ENCODE results near the gene GNAT2. TPM values are rescaled to one million over a fixed set of nuclear protein-coding genes. Genes with fewer than 3 reads are reported as not detected.

The GNAT2 gene
- total RNA-seq, 4 donors from 2014 or later: 0.33 TPM; not detected in 3

DNA sequence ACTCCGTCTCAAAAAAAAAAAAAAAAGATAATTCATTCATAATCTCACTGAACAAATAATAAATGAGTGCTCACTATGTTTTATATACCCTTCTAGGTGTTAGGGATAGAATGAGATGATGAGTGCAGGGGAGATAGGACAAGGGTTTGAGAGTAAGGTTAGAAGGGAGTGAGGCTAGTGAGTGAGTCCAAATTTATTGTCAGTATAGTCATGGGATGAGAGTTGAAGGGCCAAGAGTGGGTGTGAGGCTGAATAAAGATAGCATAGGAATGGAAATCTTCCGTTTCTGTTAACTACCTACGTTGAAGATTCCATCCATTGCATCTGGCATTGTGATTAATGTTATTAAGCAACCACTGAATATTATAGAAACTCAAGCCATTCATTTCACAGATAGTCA lies 54.2 kb downstream of the GNAT2 start:
- TF ChIP-seq POLR2AphosphoS5 (IDR thresholded peaks at IDR 0.05): no peak
- TF ChIP-seq, protein P1, sequence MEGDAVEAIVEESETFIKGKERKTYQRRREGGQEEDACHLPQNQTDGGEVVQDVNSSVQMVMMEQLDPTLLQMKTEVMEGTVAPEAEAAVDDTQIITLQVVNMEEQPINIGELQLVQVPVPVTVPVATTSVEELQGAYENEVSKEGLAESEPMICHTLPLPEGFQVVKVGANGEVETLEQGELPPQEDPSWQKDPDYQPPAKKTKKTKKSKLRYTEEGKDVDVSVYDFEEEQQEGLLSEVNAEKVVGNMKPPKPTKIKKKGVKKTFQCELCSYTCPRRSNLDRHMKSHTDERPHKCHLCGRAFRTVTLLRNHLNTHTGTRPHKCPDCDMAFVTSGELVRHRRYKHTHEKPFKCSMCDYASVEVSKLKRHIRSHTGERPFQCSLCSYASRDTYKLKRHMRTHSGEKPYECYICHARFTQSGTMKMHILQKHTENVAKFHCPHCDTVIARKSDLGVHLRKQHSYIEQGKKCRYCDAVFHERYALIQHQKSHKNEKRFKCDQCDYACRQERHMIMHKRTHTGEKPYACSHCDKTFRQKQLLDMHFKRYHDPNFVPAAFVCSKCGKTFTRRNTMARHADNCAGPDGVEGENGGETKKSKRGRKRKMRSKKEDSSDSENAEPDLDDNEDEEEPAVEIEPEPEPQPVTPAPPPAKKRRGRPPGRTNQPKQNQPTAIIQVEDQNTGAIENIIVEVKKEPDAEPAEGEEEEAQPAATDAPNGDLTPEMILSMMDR (IDR thresholded peaks at IDR 0.05): no peak
- TF ChIP-seq POLR2A (IDR thresholded peaks at IDR 0.05; ENCODE audit: low read depth): no peak
- no peak for TF ChIP-seq EP300 (IDR thresholded peaks at IDR 0.05)
- no peaks in the 10 kb centered on the region for H3K27me3 ChIP-seq
- DNase-seq (ENCODE audit: extremely low spot score): no peak
- no peaks in the 10 kb centered on the region for H3K36me3 ChIP-seq
- intact Hi-C loops (cut with DNase I): no loop called here
- H3K4me3 ChIP-seq: no peak overlapping the region
- 94% methylated on average over 3 of the region's 3 CpGs for WGBS
- H3K27ac ChIP-seq (replicated peaks in 1 of 4): no peak overlapping the region
- no peaks in the 10 kb centered on the region for H3K9me3 ChIP-seq
- H3K4me1 ChIP-seq: peaks cover 45 to 93% (median 77%) of the 10 kb centered on the region in 4 donors

DNA sequence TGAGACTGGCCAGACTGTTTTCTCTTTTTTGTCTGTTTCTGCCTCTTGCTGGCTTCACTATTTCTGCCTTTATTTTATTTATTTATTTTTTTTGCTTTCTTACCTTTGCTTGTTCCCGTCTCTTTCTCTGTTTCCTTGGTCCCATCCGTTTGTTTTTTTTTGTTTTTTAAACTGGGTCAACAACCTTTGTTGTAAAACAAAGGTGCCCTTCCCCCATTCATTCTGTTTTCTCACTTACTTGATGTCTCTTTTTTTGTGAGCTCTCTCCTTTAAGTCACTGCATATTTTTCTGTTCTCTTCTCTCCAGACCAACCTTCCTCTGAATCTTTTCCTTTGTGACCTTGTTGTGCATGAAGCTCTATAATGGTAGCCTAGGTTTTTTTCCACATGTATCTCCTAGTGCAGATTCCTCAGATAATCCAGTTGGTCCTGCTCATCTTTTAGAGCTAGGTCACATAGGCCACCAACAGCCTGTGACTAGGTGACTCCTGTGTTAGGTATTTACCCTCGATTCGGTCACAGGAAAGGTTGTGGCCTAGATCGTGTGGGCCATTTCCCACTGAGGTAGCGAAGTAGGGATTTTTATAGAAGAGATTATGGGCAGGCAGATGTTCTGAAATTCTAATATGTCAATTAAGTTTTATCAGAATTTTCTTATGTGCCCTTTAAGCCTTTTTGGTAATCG lies 55.1 kb downstream of the GNAT2 start:
- Histone ChIP-seq H3K36me3 (no peaks in the 10 kb centered on the region), H3K27me3 (no peaks in the 10 kb centered on the region), H3K4me1 (peaks cover 39 to 86% (median 76%) of the 10 kb centered on the region in 4 donors), H3K4me3 (no peak overlapping the region), H3K27ac (replicated peaks in 1 of 4) (no peak overlapping the region), H3K9me3 (no peaks in the 10 kb centered on the region)
- WGBS: 87% methylated on average over 7 of the region's 7 CpGs
- intact Hi-C loops (cut with DNase I): no loop called here
- no peak for DNase-seq (ENCODE audit: extremely low spot score)
- no peak for TF ChIP-seq POLR2AphosphoS5 (IDR thresholded peaks at IDR 0.05)
- no peak for TF ChIP-seq POLR2A (IDR thresholded peaks at IDR 0.05; ENCODE audit: low read depth)
- TF ChIP-seq EP300 (IDR thresholded peaks at IDR 0.05): no peak
- TF ChIP-seq, protein P1 (IDR thresholded peaks at IDR 0.05): no peak

DNA sequence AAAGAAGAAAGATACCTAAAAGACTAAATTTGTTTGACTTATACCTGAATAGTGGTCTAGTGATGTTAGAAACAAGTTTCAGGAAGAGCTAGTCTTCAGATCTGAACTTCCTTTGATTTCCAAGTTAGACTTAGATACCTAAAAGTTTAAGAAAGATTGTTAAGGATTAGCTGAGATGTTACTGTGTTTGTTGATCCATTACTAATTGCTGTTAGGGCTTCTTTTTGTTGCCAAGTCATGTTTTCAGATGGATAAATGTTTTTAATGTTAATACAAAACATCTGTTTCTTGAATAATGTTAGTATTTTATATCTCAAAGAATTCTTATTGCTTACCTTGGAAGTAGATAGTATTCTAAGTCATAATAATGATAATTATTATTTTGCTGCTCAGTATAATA lies 59.4 kb downstream of the GNAT2 start:
- Histone ChIP-seq H3K27me3 (no peaks in the 10 kb centered on the region), H3K4me3 (no peak overlapping the region), H3K27ac (replicated peaks in 1 of 4) (no peak overlapping the region), H3K4me1 (peaks cover 18 to 67% (median 55%) of the 10 kb centered on the region in 4 donors), H3K9me3 (no peaks in the 10 kb centered on the region), H3K36me3 (no peaks in the 10 kb centered on the region)
- intact Hi-C loops (cut with DNase I): no loop called here
- TF ChIP-seq, protein P1 (IDR thresholded peaks at IDR 0.05): no peak
- TF ChIP-seq EP300 (IDR thresholded peaks at IDR 0.05): no peak
- TF ChIP-seq POLR2AphosphoS5 (IDR thresholded peaks at IDR 0.05): no peak
- TF ChIP-seq POLR2A (IDR thresholded peaks at IDR 0.05; ENCODE audit: low read depth): no peak
- DNase-seq (ENCODE audit: extremely low spot score): no peak

DNA sequence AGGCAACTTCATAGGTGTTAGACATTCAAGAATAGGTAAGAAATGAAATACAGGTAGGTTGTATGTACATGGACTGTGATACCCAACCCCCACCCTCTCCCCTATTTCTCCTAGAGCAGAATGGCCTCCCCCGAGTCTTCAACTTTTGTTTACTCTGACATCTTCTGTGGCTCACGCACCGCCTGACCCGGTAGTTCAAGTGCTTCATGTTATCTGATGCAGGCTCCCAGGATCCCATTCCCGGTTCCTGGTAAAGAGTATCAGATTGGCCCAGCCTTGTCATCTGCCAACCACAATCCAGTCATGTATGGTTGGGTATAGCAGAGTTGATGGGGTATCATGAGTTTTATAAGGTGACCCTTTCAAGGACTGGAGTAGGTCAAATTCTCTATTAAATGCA lies 61.9 kb downstream of the GNAT2 start:
- Histone ChIP-seq H3K4me3 (no peak overlapping the region), H3K36me3 (no peaks in the 10 kb centered on the region), H3K4me1 (peaks cover 3 to 64% (median 53%) of the 10 kb centered on the region in 4 donors), H3K27me3 (no peaks in the 10 kb centered on the region), H3K9me3 (no peaks in the 10 kb centered on the region), H3K27ac (replicated peaks in 1 of 4) (no peak overlapping the region)
- intact Hi-C loops (cut with DNase I): no loop called here
- no peak for TF ChIP-seq EP300 (IDR thresholded peaks at IDR 0.05)
- no peak for TF ChIP-seq POLR2AphosphoS5 (IDR thresholded peaks at IDR 0.05)
- TF ChIP-seq, protein P1 (IDR thresholded peaks at IDR 0.05): no peak
- WGBS: 96% methylated on average over 5 of the region's 5 CpGs
- no peak for DNase-seq (ENCODE audit: extremely low spot score)

DNA sequence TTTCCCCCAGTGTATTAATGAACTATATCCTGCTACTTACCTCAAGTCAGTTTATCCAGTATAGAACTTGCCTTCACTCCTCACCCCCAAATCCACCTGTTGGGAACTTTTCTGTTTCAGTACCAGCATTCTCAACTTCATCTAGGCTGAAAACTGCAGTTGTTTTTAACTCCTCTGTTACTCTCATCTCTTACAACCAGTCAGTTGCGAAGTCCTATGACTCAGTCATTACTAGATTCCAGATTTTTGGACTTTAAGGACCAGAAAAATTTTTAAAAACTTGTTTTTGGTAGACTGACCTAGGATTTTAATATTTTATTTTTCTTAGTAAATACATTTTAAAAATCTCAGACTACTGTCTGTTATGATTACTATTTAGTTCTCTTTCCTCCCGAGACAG lies 62.9 kb downstream of the GNAT2 start:
- TF ChIP-seq, protein P1 (IDR thresholded peaks at IDR 0.05): no peak
- TF ChIP-seq POLR2A (IDR thresholded peaks at IDR 0.05; ENCODE audit: low read depth) (no peak), POLR2AphosphoS5 (IDR thresholded peaks at IDR 0.05) (no peak), EP300 (IDR thresholded peaks at IDR 0.05) (no peak)
- no peak overlapping the region for H3K4me3 ChIP-seq
- H3K27ac ChIP-seq (replicated peaks in 1 of 4): no peak overlapping the region
- intact Hi-C loops (cut with DNase I): no loop called here
- H3K4me1 ChIP-seq: peaks cover 0 to 66% (median 49%) of the 10 kb centered on the region in 4 donors
- no peaks in the 10 kb centered on the region for H3K36me3 ChIP-seq
- no peak for DNase-seq (ENCODE audit: extremely low spot score)
- no peaks in the 10 kb centered on the region for H3K9me3 ChIP-seq
- no peaks in the 10 kb centered on the region for H3K27me3 ChIP-seq
- 86% methylated on average over 2 of the region's 2 CpGs for WGBS
